HG02943 (cell line): Measurements from ENCODE around the gene ADAMTS10.
"Not testable (repeated sequence)": the region's sequence is repeated elsewhere in the genome, so short reads cannot be mapped to it uniquely, and the experiment has no call there.

ENCODE experiments used
- ATAC-seq: cut with Tn5 transposase; IDR thresholded peaks from one replicate; pipeline ENCODE4 v1.9.1; 2021; ENCODE audit warnings: mild to moderate bottlenecking, low read depth, moderate library complexity; ENCODE audit not compliant: unreplicated experiment

Gene ADAMTS10

DNA sequence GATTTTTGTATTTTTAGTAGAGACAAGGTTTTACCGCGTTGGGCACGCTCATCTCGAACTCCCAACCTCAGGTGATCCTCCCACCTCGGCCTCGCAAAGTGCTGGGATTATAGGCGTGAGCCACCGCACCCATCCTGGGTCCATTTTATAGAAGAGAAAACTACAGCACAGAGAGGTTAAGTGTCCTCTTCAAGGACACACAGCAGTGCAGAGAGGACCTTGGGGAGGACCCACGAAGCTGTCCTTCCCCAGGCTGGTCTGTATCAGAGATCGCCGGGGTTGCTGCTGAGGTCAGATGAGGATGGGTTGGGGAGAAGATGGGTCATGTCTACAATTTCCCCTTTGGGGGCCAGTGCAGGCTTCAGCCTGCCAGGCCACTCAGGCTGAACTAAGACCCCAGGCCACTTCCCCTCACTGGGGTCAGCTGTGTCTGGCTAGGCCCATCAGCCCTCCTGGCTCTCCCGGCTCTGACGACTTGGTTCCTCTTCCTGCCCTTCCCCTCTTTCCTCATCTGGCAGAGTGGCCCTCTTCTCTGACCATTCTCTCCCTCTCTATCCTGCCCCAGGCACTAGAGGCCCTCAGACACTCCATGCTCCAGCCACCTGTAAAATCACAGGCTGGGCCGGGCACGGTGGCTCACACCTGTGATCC is 42.9 kb downstream of the ADAMTS10 start:
- ATAC-seq, result no peak

DNA sequence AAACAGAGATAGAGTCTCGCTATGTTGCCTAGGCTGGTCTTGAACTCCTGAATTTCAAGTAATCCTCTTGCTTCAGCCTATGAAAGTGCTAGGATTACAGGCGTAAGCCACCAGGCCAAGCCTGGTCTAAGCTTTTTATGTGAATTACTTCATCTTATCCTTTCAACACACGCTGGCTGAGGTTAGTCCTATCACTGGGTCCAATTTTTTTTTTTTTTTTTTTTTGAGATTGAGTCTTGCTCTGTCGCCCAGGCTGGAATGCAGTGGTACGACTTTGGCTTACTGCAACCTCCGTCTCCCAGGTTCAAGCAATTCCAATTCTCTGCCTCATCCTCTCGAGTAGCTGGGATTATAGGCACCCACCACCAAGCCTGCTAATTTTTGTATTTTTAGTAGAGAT is 43.7 kb downstream of the ADAMTS10 start:
- ATAC-seq, result no peak

DNA sequence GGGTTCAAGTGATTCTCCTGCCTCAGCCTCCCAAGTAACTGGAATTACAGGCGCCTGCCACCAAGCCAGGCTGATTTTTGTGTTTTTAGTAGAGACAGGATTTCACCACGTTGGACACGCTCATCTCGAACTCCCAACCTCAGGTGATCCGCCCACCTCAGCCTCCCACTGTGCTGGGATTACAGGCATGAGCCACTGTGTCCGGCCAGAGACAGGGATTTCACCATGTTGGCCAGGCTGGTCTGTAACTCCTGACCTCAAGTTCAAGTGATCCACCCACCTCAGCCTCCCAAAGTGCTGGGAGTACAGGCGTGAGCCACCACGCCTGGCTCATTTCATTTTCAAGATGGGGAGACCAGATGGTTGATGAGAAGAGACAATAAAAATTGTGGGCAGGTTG is 45.6 kb downstream of the ADAMTS10 start:
- not testable (repeated sequence) for ATAC-seq

DNA sequence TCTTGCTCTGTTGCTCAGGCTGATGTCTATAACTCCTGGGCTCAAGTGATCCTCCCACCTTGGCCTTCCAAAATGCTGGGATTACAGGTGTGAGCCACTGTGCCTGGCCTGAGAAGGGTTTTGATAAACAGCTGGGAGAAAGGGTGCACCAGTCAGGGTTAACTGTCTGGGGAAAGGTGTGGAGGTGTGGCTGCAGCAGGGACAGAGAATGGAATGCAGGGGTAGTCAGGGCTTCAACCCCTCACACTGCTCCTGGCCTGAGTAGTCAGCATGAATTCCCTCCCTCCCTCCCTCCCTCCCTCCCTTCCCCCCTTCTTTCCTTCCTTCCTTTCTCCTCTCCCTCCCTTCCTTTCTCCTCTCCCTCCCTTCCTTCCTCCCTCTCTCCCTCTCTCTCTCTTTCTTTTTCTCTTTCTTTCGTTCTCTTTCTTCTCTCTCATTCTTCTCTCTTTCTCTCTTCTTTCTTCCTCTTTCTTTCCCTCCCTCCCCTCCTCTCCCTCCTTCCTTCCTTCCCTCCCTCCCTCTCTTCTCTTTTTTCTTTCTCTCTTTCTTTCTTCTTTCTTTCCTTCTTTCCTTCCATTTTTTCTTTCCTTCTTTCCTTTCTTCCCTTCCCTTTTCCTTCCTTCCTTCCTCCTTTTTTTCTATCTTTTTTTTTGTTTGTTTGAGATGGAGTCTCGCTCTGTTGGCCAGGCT is 49.3 kb downstream of the ADAMTS10 start:
- no peak for ATAC-seq

DNA sequence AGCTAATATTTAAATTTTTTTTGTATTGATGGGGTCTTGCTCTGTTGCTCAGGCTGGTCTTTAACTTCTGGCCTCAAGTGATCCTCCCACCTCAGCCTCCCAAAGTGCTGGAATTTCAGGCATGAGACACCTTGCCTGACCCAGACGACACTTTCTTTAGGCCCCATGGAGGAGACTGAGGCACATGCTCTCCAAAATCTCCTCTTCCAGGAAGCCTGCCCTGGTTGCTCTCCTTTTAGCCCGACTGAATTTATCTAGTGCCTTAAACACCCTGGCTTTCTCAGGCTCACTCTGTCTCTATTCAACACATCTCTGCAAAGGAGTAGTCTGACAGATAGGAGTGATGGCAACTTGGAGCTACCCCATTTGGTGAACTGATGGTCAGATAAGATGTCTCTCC is 52.2 kb downstream of the ADAMTS10 start:
- no peak for ATAC-seq

DNA sequence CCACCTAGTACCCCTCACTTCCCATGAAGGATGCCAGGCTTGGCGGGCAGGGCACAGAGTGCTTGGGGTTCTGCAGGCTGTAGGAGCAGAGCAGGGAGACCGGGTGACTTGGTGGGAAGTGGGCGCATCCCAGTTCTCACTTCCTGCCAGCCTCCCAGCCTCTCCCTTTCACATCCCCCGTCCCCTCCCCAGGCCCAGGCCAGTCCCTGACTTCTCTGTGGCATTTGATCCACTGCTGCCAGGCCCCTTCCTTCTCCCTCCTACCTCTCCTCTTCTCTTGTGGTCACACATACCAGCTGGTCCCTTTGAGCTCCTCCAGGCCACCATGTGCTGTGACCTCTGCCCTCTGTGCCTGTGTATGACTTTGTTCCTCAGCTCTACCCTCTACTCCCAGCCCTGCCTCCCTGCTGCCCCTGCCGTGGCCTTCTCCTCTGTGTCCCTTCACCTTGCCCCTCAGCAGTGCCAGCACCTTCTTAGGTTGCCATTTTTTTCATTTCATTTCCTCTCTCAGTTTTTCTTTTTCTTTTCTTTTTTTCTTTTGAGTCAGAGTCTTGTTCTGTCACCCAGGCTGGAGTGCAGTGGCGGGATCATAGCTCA is 52.8 kb downstream of the ADAMTS10 start:
- ATAC-seq, result no peak

DNA sequence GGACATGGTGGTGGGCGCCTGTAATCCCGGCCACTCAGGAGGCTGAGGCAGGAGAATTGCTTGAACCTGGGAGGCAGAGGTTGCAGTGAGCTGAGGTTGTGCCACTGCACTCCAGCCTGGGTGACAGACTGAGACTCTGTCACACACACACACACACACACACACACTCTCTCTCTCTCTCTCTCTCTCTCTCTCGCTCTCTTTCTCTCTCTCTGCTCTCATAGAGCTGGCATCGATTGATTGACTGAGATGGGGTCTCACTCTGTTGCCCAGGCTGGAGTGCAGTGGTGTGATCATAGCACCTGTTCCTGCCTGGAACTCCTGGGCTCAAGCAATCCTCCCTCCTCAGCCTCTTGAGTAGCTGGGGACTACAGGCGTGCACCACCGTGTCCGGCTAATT is 56.8 kb downstream of the ADAMTS10 start:
- not testable (repeated sequence) for ATAC-seq

DNA sequence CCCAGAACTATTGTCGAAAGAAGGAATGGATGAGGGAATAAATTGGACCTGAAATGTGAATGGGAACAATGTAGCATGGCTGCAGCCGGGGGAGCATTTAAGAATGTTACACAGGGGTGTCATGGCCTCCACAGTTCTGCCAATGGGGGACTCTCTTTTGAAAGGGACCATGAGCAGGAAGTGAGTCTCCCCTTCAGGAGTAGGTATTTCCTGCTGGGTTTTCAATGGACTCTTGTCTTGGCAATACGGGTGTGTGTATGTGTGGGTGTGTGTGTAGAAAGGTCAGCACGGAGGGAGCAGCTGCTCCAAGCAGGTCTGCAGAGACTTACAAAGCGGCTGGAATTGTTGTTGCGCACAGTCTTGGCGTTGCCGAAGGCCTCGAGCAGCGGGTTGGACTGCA is 57.7 kb downstream of the ADAMTS10 start:
- no peak for ATAC-seq

DNA sequence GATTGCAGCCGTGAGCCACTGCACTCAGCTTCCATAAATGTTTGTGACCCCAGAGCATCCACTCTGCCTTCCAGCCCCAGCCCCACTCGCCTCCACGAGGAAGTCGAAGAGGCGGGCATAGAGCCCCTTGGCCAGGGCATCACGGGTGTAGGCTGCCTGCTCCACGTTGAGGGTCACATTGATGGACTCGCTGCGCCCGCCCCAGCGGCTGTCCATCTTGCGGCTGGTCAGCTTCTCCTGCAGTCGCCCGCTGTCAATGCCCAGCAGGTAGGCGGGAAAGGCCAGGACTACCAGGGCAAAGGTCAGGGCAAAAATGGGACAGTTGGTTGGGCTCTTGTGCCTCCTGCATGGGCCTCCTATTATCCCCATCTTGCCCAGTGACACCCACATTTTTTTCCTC is 60.4 kb downstream of the ADAMTS10 start:
- ATAC-seq, result no peak

DNA sequence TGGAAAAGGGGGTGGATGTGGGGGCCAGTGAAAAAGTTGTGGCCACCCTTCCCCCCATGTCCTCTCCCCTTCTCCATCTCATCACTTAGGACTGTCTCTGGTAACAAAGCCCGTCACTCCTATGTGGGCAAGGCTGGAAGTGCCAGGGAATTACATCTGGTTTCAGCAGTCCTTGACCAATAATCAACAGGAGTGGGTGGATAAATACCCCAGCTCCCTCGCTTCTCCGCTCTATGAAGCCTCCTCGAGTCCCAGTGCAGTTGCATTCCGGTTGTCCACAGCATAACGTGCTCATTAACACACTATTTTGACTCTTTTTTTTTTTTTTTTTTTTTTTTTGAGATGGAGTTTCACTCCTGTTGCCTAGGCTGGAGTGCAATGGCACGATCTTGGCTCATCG is 64.8 kb downstream of the ADAMTS10 start:
- no peak for ATAC-seq

DNA sequence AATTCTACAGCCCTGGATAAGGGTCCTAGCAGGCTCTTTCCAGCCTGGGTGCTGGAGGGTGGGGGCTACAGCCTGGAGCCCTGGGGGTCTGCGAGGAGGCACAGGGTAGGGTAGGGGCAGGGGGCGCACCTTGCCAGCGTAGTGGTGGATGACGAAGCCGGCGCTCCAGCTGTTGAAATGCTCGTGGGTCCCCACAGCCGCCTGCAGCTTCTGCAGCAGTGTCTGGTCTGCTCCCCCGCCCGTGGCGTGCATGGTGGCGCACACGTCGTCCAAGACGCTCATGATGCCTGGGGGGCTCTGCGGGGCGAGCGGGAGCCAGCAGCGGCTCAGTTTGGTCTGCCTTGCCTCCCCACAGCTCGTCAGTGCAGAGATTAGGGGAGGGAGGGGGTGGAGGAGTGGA is 66.3 kb downstream of the ADAMTS10 start:
- no peak for ATAC-seq

DNA sequence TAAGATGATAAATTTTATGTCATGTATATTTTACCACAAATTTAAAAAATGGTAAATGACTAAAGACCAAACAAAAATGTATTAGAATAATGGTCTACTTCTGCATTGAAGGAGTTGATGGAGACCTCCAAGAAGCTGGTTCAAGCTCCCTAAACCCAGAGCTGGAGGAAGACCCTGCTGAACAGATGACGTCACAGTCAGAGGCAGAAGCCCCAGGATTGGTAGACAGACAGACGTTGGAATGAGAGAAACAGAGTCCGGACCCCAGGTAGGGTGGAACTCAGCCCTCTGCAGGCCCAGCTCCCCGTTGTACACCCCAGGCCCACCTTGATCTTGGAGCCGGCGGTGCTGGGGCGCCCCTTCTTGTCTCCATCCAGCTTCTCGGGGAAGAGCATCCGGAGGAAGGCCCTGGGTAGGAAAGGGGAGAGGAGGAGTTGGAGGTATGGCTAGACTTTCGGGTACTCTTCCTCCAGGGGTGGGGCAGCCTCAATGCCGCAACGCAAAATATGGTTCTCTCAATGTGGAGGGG is 70.8 kb downstream of the ADAMTS10 start:
- no peak for ATAC-seq

DNA sequence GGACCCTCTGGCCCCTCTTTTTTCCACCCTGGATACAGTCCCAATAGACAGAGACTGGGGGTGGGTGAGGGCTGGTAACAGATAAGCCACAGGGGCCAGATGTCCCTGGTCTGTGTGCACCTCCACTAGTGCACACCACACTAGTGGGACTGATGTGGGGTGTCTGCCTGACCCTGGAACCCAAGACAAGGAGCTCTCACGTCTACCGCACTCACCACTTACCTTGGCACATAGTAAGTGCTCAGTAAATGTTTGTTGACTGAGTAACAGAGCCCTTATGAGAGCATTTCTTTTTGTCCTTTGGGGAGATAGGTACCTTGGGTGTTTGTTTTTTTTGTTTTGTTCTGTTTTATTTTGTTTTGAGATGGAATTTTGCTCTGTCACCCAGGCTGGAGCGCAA is 73.4 kb downstream of the ADAMTS10 start:
- no peak for ATAC-seq

DNA sequence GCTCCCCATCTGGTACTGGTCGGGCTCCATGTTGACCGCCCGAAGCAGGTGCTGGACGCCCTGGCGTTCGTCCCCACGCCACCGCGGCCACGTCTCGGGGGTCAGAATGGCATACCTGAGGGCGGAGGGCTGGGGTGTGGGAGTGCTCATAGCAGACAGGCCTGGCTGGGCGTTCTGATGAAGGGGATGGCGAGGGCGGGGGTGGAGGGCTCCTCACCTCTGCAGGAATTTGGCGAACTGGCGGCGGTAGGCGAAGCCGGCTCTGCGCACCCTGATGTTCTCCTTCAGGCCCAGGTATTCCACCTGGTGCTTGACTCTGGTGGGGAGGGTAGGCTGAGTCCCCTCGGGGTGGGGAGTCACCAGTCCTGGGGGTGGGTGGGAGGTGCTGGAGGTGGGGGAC is 74.2 kb downstream of the ADAMTS10 start:
- ATAC-seq, result no peak

DNA sequence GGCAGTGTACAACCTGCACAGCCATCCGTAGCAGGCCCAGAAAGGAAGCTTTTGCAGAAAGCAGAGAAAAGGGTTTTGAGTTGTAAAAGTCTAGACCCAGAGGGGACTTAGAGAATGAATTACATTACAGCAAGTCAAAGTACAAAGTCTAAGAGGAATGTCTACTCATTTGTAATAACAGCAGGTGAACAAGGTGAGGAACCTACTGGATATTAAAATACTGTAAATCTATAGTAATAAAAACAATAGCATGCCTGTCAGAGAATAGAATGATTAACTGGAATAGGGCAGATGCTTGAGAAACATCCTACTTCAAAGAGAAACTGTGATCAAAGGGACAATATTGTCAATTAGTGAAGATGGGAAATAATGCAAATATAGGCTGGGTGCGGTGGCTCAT is 78.3 kb downstream of the ADAMTS10 start:
- ATAC-seq, result no peak

DNA sequence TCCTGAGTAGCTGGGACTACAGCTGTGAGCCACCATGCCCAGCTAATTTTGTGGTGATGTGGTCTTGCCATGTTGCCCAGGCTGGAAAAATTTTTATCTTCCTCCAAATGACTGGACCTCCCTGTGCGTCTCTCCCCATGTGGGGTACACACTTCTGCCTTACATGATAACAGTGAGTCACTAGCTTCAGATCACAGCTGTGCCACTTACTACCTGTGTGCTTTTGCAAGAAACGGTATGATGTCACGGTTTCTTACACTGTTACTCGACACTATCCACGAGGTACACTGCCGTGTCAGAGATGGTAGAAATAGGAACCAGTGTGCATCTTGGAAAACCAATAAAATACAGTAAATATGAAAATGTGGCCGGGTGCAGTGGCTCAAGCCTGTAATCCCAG is 79.0 kb downstream of the ADAMTS10 start:
- ATAC-seq, result no peak
